OCI-LY1 (cell line): ENCODE results near the gene PC.

Experiments used
- H2AFZ ChIP-seq: fragments of 200-600 bp; sonication (generic), shearing (Covaris generic); 2 replicates; pipeline ENCODE4 v1.6.0; 2014; ENCODE audit warnings: antibody characterized with exemption, mild to moderate bottlenecking, low read length
- H3F3A ChIP-seq: fragments of 200-600 bp; sonication (generic), shearing (Covaris generic); 2 replicates; pipeline ENCODE4 v1.6.0; 2014; ENCODE audit warnings: mild to moderate bottlenecking, antibody characterized with exemption, low read length, moderate library complexity; ENCODE audit not compliant: insufficient read depth
- H3K27ac ChIP-seq: fragments of 200-600 bp; sonication (generic); 2 replicates; pipeline ENCODE4 v1.5.1; 2014; ENCODE audit warnings: low read length, mixed run types, mild to moderate bottlenecking, low read depth; ENCODE audit not compliant: poor library complexity, severe bottlenecking
- H3K27me3 ChIP-seq: fragments of 200-600 bp; sonication (generic); 2 replicates; pipeline ENCODE4 v1.6.0; 2014; ENCODE audit warnings: antibody characterized with exemption, mild to moderate bottlenecking, low read length, moderate library complexity; ENCODE audit not compliant: insufficient read depth
- H3K36me3 ChIP-seq: fragments of 200-600 bp; sonication (generic); 2 replicates; pipeline ENCODE4 v1.6.1; 2014; ENCODE audit warnings: mild to moderate bottlenecking, antibody characterized with exemption, low read length, moderate library complexity, mixed read lengths; ENCODE audit not compliant: insufficient read depth
- H3K4me1 ChIP-seq: fragments of 200-600 bp; sonication (generic); 2 replicates; pipeline ENCODE4 v1.5.1; 2014; ENCODE audit warnings: mild to moderate bottlenecking, low read length, moderate library complexity; ENCODE audit not compliant: insufficient read depth, severe bottlenecking
- H3K4me2 ChIP-seq: fragments of 200-600 bp; sonication (generic), shearing (Covaris generic); 2 replicates; pipeline ENCODE4 v1.6.1; 2014; ENCODE audit warnings: low read length
- H3K4me3 ChIP-seq: fragments of 200-600 bp; sonication (generic); 2 replicates; pipeline ENCODE4 v1.5.1; 2014; ENCODE audit warnings: low read length, low read depth, mild to moderate bottlenecking, mixed read lengths; ENCODE audit not compliant: poor library complexity, severe bottlenecking
- H3K79me2 ChIP-seq: fragments of 200-600 bp; shearing (Covaris generic); 2 replicates; pipeline ENCODE4 v1.6.1; 2016; ENCODE audit warnings: mixed run types, low read length, mixed read lengths; ENCODE audit not compliant: insufficient read depth
- H3K9ac ChIP-seq: fragments of 200-600 bp; sonication (generic), shearing (Covaris generic); 2 replicates; pipeline ENCODE4 v1.6.1; 2014; ENCODE audit warnings: mild to moderate bottlenecking, low read length, mixed read lengths
- H3K9me2 ChIP-seq: fragments of 200-600 bp; sonication (generic), shearing (Covaris generic); 2 replicates; pipeline ENCODE4 v1.6.1; 2014; ENCODE audit warnings: low read depth, mild to moderate bottlenecking, low read length, mixed read lengths
- H3K9me3 ChIP-seq: fragments of 200-600 bp; shearing (Covaris generic); 2 replicates; pipeline ENCODE4 v1.6.1; 2014; ENCODE audit warnings: low read length, mixed read lengths
- H4K20me1 ChIP-seq: fragments of 200-600 bp; sonication (generic), shearing (Covaris generic); 2 replicates; pipeline ENCODE4 v1.6.0; 2016; ENCODE audit warnings: mild to moderate bottlenecking, low read length; ENCODE audit not compliant: insufficient read depth
- CTCF ChIP-seq: fragments of 200-600 bp; sonication (generic), shearing (Covaris generic); IDR thresholded peaks from 2 replicates; pipeline ENCODE4 v1.5.1; 2017; ENCODE audit warnings: mild to moderate bottlenecking, antibody characterized with exemption, low read length, moderate library complexity, mixed read lengths
- EZH2 ChIP-seq: fragments of 200-600 bp; sonication (generic), shearing (Covaris generic); IDR thresholded peaks from 2 replicates; pipeline ENCODE4 v1.8.0; 2017; ENCODE audit warnings: borderline replicate concordance, mixed run types, mild to moderate bottlenecking, antibody characterized with exemption, low read length, moderate library complexity, mixed read lengths

PC gene

GRCh38 chr11:66820901-66821300 is 137.3 kb downstream of the PC start:
- Histone ChIP-seq H3K4me2 (no peak overlapping the region), H3K4me1 (no peaks in the 10 kb centered on the region), H3K27me3 (no peaks in the 10 kb centered on the region), H3K9ac (no peak overlapping the region), H3K9me3 (no peaks in the 10 kb centered on the region), H3K27ac (no peak overlapping the region), H2AFZ (no peak overlapping the region), H4K20me1 (no peaks in the 10 kb centered on the region), H3K36me3 (peaks cover 18% of the 10 kb centered on the region; the same call in 1 of the 2 replicates), H3F3A (no peaks in the 10 kb centered on the region), H3K4me3 (no peak overlapping the region), H3K79me2 (no peaks in the 10 kb centered on the region), H3K9me2 (no peaks in the 10 kb centered on the region)
- TF ChIP-seq EZH2 (no peak), CTCF (no peak)

- no peak overlapping the region for H3K4me3 ChIP-seq
- TF ChIP-seq EZH2 (no peak), CTCF (no peak)
These were observed 137.8 kb downstream of the PC start for GRCh38 chr11:66820381-66820780.

GRCh38 chr11:66818231-66818955 is 139.8 kb downstream of the PC start:
- no peak overlapping the region for H2AFZ ChIP-seq
- H3K27ac ChIP-seq = no peak overlapping the region
- no peak for TF ChIP-seq CTCF
- no peak for TF ChIP-seq EZH2
- no peaks in the 10 kb centered on the region for H3K9me2 ChIP-seq
- no peaks in the 10 kb centered on the region for H3F3A ChIP-seq
- no peaks in the 10 kb centered on the region for H3K79me2 ChIP-seq
- H3K9me3 ChIP-seq = no peaks in the 10 kb centered on the region
- H3K27me3 ChIP-seq = no peaks in the 10 kb centered on the region
- H3K4me2 ChIP-seq = no peak overlapping the region
- H3K36me3 ChIP-seq = peaks cover 18% of the 10 kb centered on the region; the same call in 1 of the 2 replicates
- no peaks in the 10 kb centered on the region for H3K4me1 ChIP-seq
- H3K4me3 ChIP-seq = no peak overlapping the region
- H4K20me1 ChIP-seq = no peaks in the 10 kb centered on the region
- no peak overlapping the region for H3K9ac ChIP-seq

More at GRCh38 chr11:66820381-66820780, 137.8 kb downstream of the PC start:
- Histone ChIP-seq H3K27ac (no peak overlapping the region), H3F3A (no peaks in the 10 kb centered on the region), H2AFZ (no peak overlapping the region), H3K9me2 (no peaks in the 10 kb centered on the region), H3K9me3 (no peaks in the 10 kb centered on the region), H3K79me2 (no peaks in the 10 kb centered on the region), H3K36me3 (peaks cover 18% of the 10 kb centered on the region; the same call in 1 of the 2 replicates), H3K4me2 (no peak overlapping the region), H4K20me1 (no peaks in the 10 kb centered on the region), H3K27me3 (no peaks in the 10 kb centered on the region), H3K4me1 (no peaks in the 10 kb centered on the region), H3K9ac (no peak overlapping the region)
